Astrocyte of the cerebellum (primary cell): Measurements from ENCODE around the gene SH3RF3.

Experiments
- DNase-seq: peaks from one replicate; pipeline ENCODE4 v3.0.0-alpha.2; 2011; ENCODE audit warnings: low read depth
- H3K4me3 ChIP-seq: 2 replicates; pipeline ENCODE4 v1.5.1; 2011; ENCODE audit warnings: mild to moderate bottlenecking, low read depth, low read length, moderate library complexity
- CTCF ChIP-seq: IDR thresholded peaks from 2 replicates; pipeline ENCODE4 v1.5.1; 2012; ENCODE audit warnings: low read length, low read depth, moderate library complexity, mild to moderate bottlenecking; ENCODE audit errors: missing control alignments
- in situ Hi-C: cut with HindIII; loops from 2 replicates; pipeline ENCODE4 v1.10.0; 2017; ENCODE audit warnings: low sequenced_read_pairs

The SH3RF3 gene

GRCh38 chr2:109186656-109187250 lies 57.7 kb downstream of the SH3RF3 start:
- in situ Hi-C loops, result no loop called here
- DNase-seq, result no peak
- no peak overlapping the region for H3K4me3 ChIP-seq
- TF ChIP-seq CTCF, result no peak

- in situ Hi-C loops, result no loop called here
- TF ChIP-seq CTCF, result no peak
- no peak overlapping the region for H3K4me3 ChIP-seq
- no peak for DNase-seq
Measured at GRCh38 chr2:109187711-109188495, 58.9 kb downstream of the SH3RF3 start.

- in situ Hi-C loops, result no loop called here
- H3K4me3 ChIP-seq, result no peak overlapping the region
- no peak for DNase-seq
- no peak for TF ChIP-seq CTCF
Measured at GRCh38 chr2:109188496-109188890, 59.5 kb downstream of the SH3RF3 start.

- TF ChIP-seq CTCF, result no peak
- in situ Hi-C loops, result no loop called here
- DNase-seq, result no peak
- no peak overlapping the region for H3K4me3 ChIP-seq
Measured at GRCh38 chr2:109188898-109189297, 59.9 kb downstream of the SH3RF3 start.

- in situ Hi-C loops, result no loop called here
Measured at GRCh38 chr2:109189751-109190150, 60.7 kb downstream of the SH3RF3 start.

More at GRCh38 chr2:109189751-109190150, 60.7 kb downstream of the SH3RF3 start:
- no peak for TF ChIP-seq CTCF
- no peak for DNase-seq
- H3K4me3 ChIP-seq, result no peak overlapping the region
